KMS-11 (cell line): ENCODE results near the gene DAB1.

ENCODE experiments used
- H2AFZ ChIP-seq: fragments of 200-600 bp; sonication (generic); 2 replicates; pipeline ENCODE4 v1.6.1; 2016; ENCODE audit warnings: antibody characterized with exemption, mixed run types, low read depth
- H3K27ac ChIP-seq: fragments of 200-600 bp; sonication (generic); 2 replicates; pipeline ENCODE4 v1.6.1; 2016; ENCODE audit warnings: mild to moderate bottlenecking, mixed run types
- H3K27me3 ChIP-seq: fragments of 200-600 bp; sonication (generic); 2 replicates; pipeline ENCODE4 v1.6.1; 2017; ENCODE audit warnings: mild to moderate bottlenecking, low read depth, mixed run types, moderate library complexity; ENCODE audit not compliant: insufficient read depth
- H3K36me3 ChIP-seq: fragments of 200-600 bp; sonication (generic); 2 replicates; pipeline ENCODE4 v1.6.1; 2017; ENCODE audit warnings: mild to moderate bottlenecking, mixed run types; ENCODE audit not compliant: insufficient read depth
- H3K4me1 ChIP-seq: fragments of 200-600 bp; sonication (generic); 2 replicates; pipeline ENCODE4 v1.6.1; 2016; ENCODE audit warnings: mild to moderate bottlenecking, low read depth, mixed run types; ENCODE audit not compliant: poor library complexity, severe bottlenecking
- H3K4me2 ChIP-seq: fragments of 200-600 bp; sonication (generic); 2 replicates; pipeline ENCODE4 v1.7.0; 2016; ENCODE audit warnings: mild to moderate bottlenecking, mixed run types
- H3K4me3 ChIP-seq: fragments of 200-600 bp; sonication (generic); IDR thresholded peaks from 2 replicates; pipeline ENCODE4 v1.6.1; 2017; ENCODE audit warnings: low read depth, low read length, mixed read lengths; ENCODE audit not compliant: insufficient read depth
- H3K79me2 ChIP-seq: fragments of 200-600 bp; sonication (generic); 2 replicates; pipeline ENCODE4 v1.6.1; 2016; ENCODE audit warnings: low read depth, mixed run types; ENCODE audit not compliant: insufficient read depth
- H3K9ac ChIP-seq: fragments of 200-600 bp; sonication (generic); 2 replicates; pipeline ENCODE4 v1.6.1; 2016; ENCODE audit warnings: mild to moderate bottlenecking, mixed run types
- H4K20me1 ChIP-seq: fragments of 200-600 bp; sonication (generic); 2 replicates; pipeline ENCODE4 v1.6.1; 2016; ENCODE audit warnings: mild to moderate bottlenecking, mixed run types; ENCODE audit not compliant: insufficient read depth
- TF ChIP-seq, protein P1 (sequence below): fragments of 200-600 bp; sonication (generic); conservative IDR thresholded peaks from 2 replicates; pipeline ENCODE4 v1.6.1; 2017; ENCODE audit warnings: low read depth, mild to moderate bottlenecking, antibody characterized with exemption, low read length, moderate library complexity, mixed read lengths

The DAB1 gene

DNA sequence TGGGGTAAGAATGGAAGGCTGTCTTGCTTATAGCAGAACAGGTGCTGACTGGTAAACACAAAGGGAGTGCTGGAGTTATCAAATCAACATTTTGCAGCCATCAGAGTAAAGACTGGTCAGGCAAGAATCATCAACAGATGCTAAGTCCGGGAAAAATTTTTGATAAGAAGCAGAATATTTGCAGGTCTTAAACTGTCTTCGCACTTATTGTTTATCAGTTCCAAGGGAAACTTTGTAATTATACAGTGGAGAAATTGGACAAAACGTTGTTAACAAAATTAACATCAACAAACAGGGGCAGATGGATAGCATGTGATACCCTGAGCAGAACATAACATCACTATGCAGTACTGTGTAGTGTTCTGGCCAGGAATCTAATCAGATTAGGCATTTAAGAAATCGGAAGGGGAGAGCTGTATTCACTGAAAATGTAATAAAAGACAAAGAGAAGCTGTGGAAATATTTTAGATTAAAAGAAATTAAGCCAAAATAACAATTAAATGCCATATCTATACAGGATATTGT, 127.1 kb downstream of the DAB1 start:
- H3K4me1 ChIP-seq: no peaks in the 10 kb centered on the region
- H2AFZ ChIP-seq: no peak overlapping the region
- no peaks in the 10 kb centered on the region for H3K36me3 ChIP-seq
- no peaks in the 10 kb centered on the region for H3K79me2 ChIP-seq
- TF ChIP-seq, protein P1, sequence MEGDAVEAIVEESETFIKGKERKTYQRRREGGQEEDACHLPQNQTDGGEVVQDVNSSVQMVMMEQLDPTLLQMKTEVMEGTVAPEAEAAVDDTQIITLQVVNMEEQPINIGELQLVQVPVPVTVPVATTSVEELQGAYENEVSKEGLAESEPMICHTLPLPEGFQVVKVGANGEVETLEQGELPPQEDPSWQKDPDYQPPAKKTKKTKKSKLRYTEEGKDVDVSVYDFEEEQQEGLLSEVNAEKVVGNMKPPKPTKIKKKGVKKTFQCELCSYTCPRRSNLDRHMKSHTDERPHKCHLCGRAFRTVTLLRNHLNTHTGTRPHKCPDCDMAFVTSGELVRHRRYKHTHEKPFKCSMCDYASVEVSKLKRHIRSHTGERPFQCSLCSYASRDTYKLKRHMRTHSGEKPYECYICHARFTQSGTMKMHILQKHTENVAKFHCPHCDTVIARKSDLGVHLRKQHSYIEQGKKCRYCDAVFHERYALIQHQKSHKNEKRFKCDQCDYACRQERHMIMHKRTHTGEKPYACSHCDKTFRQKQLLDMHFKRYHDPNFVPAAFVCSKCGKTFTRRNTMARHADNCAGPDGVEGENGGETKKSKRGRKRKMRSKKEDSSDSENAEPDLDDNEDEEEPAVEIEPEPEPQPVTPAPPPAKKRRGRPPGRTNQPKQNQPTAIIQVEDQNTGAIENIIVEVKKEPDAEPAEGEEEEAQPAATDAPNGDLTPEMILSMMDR: no peak
- H3K4me3 ChIP-seq: no peak overlapping the region
- no peaks in the 10 kb centered on the region for H3K27me3 ChIP-seq
- H3K27ac ChIP-seq: no peak overlapping the region
- H3K9ac ChIP-seq: no peak overlapping the region
- no peak overlapping the region for H3K4me2 ChIP-seq
- H4K20me1 ChIP-seq: no peaks in the 10 kb centered on the region

DNA sequence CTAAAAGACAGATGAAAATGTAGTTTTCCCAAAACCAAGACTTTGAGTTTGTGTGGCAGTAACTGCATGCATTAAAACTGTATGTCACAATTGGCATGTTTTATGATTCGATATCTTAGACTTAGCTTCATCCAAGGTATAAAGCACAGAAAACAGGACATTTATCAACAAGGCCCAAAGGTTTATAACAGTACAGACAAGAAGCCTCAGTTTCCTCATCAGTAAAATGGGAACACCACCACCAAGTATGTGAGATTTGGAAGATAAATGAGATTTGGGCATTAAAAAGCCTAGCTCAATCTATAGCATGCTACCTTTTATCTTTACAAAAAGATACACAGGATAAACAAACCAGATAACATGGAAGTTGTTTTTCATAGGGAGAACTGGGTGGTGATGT, 128.5 kb downstream of the DAB1 start:
- TF ChIP-seq, protein P1: no peak
- H3K36me3 ChIP-seq: no peaks in the 10 kb centered on the region
- no peak overlapping the region for H3K4me3 ChIP-seq
- no peak overlapping the region for H3K27ac ChIP-seq
- H3K4me1 ChIP-seq: no peaks in the 10 kb centered on the region
- H3K27me3 ChIP-seq: no peaks in the 10 kb centered on the region
- H3K4me2 ChIP-seq: no peak overlapping the region
- H2AFZ ChIP-seq: no peak overlapping the region
- no peak overlapping the region for H3K9ac ChIP-seq
- no peaks in the 10 kb centered on the region for H4K20me1 ChIP-seq
- no peaks in the 10 kb centered on the region for H3K79me2 ChIP-seq

DNA sequence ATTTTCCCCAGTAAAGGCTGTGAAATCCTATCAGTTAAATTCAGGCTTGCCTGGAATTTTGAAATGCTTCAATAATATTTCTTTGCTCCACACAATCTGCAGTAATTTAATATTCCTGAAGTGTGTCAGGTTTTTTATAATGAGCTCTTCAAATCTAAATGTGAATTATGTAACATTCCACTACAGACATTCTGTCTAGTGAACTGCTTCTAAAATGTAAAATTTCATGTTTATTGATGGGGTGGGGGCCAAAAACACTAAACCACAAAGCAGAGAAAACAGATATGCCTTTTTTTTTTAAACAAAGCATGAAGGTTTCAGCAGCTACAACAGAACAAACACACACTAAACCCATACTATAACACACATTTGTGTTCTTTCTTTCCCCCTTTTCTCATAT, 129.7 kb downstream of the DAB1 start:
- Histone ChIP-seq H2AFZ (no peak overlapping the region), H3K79me2 (no peaks in the 10 kb centered on the region), H3K36me3 (no peaks in the 10 kb centered on the region), H3K27me3 (no peaks in the 10 kb centered on the region), H3K27ac (no peak overlapping the region), H3K9ac (no peak overlapping the region), H3K4me1 (no peaks in the 10 kb centered on the region), H3K4me2 (no peak overlapping the region), H3K4me3 (no peak overlapping the region), H4K20me1 (no peaks in the 10 kb centered on the region)
- TF ChIP-seq, protein P1: no peak

DNA sequence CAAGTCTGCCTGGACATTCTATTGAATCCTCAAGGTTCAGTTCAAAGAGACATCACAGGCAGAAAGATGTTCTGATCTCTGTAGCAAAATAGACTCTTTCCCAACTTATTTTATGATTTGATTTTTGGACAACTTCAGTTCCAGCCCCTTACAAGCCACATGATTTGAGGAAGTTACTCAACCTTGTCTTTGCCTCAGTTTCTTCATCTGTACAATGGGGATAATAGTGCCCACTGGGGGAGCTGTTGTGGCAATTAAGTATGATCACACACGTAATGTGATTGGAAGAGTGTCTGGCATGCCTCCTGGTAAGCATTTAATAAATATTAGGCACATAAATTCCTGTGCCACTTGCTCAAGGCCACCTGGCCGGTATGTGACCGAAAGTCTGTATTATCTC, 130.6 kb downstream of the DAB1 start:
- Histone ChIP-seq H4K20me1 (no peaks in the 10 kb centered on the region), H3K27me3 (no peaks in the 10 kb centered on the region), H2AFZ (no peak overlapping the region), H3K4me1 (no peaks in the 10 kb centered on the region), H3K36me3 (no peaks in the 10 kb centered on the region), H3K27ac (no peak overlapping the region), H3K4me3 (no peak overlapping the region), H3K4me2 (no peak overlapping the region), H3K79me2 (no peaks in the 10 kb centered on the region), H3K9ac (no peak overlapping the region)
- TF ChIP-seq, protein P1: no peak
